K562 treated with DMSO at 1 percent for 48 hours (cell line): ENCODE results near the gene HLA-DQA2. TPM values are rescaled to one million over a fixed set of nuclear protein-coding genes. Genes with fewer than 3 reads are reported as not detected.

Experiments used
- total RNA-seq: library from RNA; unstranded; fragments of 300-600 nt; gene quantifications from 2 replicates; pipeline ENCODE4 v1.2.3, GENCODE V29; 2022; ENCODE audit warnings: low replicate concordance; ENCODE audit errors: extremely low read depth

Gene HLA-DQA2
- not detected in 2 replicates for total RNA-seq

DNA sequence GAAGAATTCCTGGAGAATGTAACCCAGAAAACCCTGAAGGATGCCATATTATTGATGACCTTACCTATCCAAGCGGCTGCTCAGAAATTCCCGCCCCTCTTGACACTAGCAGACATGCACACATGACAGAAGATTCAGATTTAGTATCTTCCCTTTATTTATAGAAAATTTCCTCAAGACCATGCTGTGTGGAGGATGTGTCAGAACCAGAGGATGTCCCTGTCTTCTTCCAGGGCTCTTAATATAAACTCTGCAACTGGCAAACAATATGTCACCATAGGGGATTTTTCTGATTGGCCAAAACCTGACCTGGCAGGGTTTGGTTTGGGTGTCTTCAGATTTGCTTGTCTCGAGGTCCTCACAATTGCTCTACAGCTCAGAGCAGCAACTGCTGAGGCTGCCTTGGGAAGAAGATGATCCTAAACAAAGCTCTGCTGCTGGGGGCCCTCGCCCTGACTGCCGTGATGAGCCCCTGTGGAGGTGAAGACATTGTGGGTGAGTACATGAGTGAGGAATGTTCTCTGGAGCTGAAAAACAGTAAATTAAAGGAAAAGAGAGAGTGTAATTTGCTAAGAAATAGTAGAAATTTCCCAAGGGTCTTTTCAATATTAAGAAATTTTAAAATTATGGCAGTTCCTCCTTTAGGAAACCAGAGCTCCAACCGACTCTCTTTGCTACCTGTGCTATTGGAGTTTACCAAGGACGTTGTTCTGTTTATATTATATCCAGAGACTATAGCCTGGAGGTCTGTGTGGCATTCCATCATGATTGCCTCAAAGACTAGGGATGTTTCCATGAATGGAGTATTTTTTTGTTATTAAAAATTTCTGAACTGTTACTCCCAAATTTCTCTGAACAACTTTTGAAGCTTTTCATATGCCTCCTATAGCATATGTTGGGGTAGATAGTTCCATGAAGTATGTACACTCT, at the start of gene HLA-DQA2:
TSS of gene HLA-DQA2 (plus strand) at position 361 of the 930 bp plus-strand sequence. CDS start at position 414, 53 bp downstream.

DNA sequence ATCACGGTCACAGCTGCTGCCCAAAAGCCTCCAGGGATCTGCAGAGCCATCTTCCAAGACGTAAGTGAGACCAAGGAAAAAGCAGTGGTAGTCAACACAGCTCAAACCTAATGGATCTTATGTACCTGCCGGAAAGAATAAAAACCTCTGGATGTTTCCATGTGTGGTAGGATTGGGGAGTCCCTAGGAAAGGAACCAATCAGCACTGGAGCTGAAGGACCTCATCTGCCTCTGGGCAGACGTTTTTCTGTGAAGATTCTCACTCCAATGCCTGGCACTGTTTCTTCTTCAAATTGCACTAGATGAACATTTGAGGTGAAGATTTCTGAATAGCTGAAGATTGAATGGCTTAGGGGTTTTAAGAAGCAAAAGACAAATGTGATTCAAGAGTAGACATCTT, 22.2 kb downstream of the HLA-DQA2 start, which contains the start of gene HLA-DQB2:
TSS of gene HLA-DQB2 (minus strand) at position 112 of the 400 bp plus-strand sequence. CDS start at position 50, 62 bp downstream.

Other genes starting within 250 kb of the HLA-DQA2 start
- gene HLA-DRB5, start 211.1 kb upstream of the HLA-DQA2 start, total RNA-seq, result not detected in 2 replicates
- gene HLA-DRB1, start 151.5 kb upstream of the HLA-DQA2 start, total RNA-seq, result not detected in 2 replicates
- gene HLA-DQA1, start 104.0 kb upstream of the HLA-DQA2 start, total RNA-seq, result not detected in 2 replicates
- gene HLA-DQB1, start 74.7 kb upstream of the HLA-DQA2 start, total RNA-seq, result not detected in 2 replicates
- gene HLA-DQB2, start 22.1 kb downstream of the HLA-DQA2 start, total RNA-seq, result not detected in 2 replicates
- not detected in 2 replicates for gene HLA-DOB, start 75.6 kb downstream of the HLA-DQA2 start, total RNA-seq
- not detected in 2 replicates for gene TAP2, start 97.3 kb downstream of the HLA-DQA2 start, total RNA-seq
- gene PSMB8, start 102.7 kb downstream of the HLA-DQA2 start, total RNA-seq, result not detected in 2 replicates
- not detected in 2 replicates for gene TAP1, start 112.3 kb downstream of the HLA-DQA2 start, total RNA-seq
- gene PSMB9, start 112.8 kb downstream of the HLA-DQA2 start, total RNA-seq, result not detected in 2 replicates
- not detected in 2 replicates for gene HLA-DMB, start 199.6 kb downstream of the HLA-DQA2 start, total RNA-seq
- not detected in 2 replicates for gene HLA-DMA, start 211.7 kb downstream of the HLA-DQA2 start, total RNA-seq
- gene BRD2, start 227.2 kb downstream of the HLA-DQA2 start, total RNA-seq, result not detected in 2 replicates